H1 (cell line): ENCODE measurements around the gene SS18L1. TPM values are rescaled to one million over a fixed set of nuclear protein-coding genes. Genes with fewer than 3 reads are reported as not detected.
A peak's percentile ranks its signal among the peaks of the same experiment; 100 is the strongest.

ENCODE experiments used
- CTCF ChIA-PET: fragments of 300-600 bp; sonication (Branson Sonifier 250); formaldehyde crosslinking; loops from one replicate; lab custom pipeline; 2021; ENCODE audit not compliant: partially characterized antibody; lab: Charles Lee
- POLR2A ChIA-PET: fragments of 300-600 bp; sonication (Branson Sonifier 250); formaldehyde crosslinking; loops from one replicate; lab custom pipeline; 2021; ENCODE audit warnings: inconsistent platforms; ENCODE audit not compliant: partially characterized antibody; lab: Charles Lee
- DNase-seq, 2 experiments: peaks; one replicate each; pipeline versions ENCODE4 v3.0.0 to v3.0.0-alpha.2; 2010 to 2022; ENCODE audit warnings: low spot score in 2 of 2, low read depth in 1 of 2, mixed read lengths in 1 of 2
- FAIRE-seq: peaks from 2 replicates; lab custom pipeline; 2011; peaks lifted over from hg19 to GRCh38; lab: Jason Lieb, UNC
- H2AFZ ChIP-seq: 2 replicates; pipeline ENCODE4 v1.8.1; 2012; ENCODE audit warnings: low read length, inconsistent platforms
- H2AK5ac ChIP-seq: 2 replicates; pipeline ENCODE4 v1.6.1; 2013; ENCODE audit warnings: low read depth, low read length
- H2BK120ac ChIP-seq: replicated peaks from 2 replicates; pipeline ENCODE3; 2013; ENCODE audit warnings: low read depth, low read length, inconsistent platforms
- H2BK12ac ChIP-seq: 2 replicates; pipeline ENCODE4 v1.6.1; 2013; ENCODE audit warnings: low read depth, low read length
- H2BK15ac ChIP-seq: 2 replicates; pipeline ENCODE4 v1.6.1; 2013; ENCODE audit warnings: low read length
- H2BK20ac ChIP-seq: 2 replicates; pipeline ENCODE4 v1.6.1; 2013; ENCODE audit warnings: low read length
- H2BK5ac ChIP-seq: 2 replicates; pipeline ENCODE4 v1.6.1; 2013; ENCODE audit warnings: low read depth, low read length
- H3K14ac ChIP-seq: 2 replicates; pipeline ENCODE4 v1.6.1; 2013; ENCODE audit warnings: inconsistent platforms; ENCODE audit not compliant: insufficient read length
- H3K18ac ChIP-seq: 2 replicates; pipeline ENCODE4 v1.6.1; 2013; ENCODE audit warnings: low read length; ENCODE audit errors: extremely low read depth
- H3K23ac ChIP-seq: 2 replicates; pipeline ENCODE4 v1.6.1; 2013; ENCODE audit warnings: inconsistent platforms; ENCODE audit not compliant: insufficient read length
- H3K23me2 ChIP-seq: 2 replicates; pipeline ENCODE4 v1.6.1; 2013; ENCODE audit warnings: low read depth, low read length
- H3K27ac ChIP-seq: 2 replicates; pipeline ENCODE4 v1.6.1; 2011; ENCODE audit warnings: low read depth, low read length, inconsistent platforms
- H3K27me3 ChIP-seq, 4 experiments: replicated peaks in 1 of 4; 1 replicate in 1 of 4; 2 replicates in 3 of 4; pipeline versions ENCODE4 v1.6.1 to v1.8.1; 2011 to 2013; ENCODE audit warnings: low read length in 3 of 4, mild to moderate bottlenecking in 3 of 4, inconsistent platforms in 2 of 4, mixed read lengths in 2 of 4, moderate library complexity in 1 of 4; ENCODE audit not compliant: control insufficient read depth in 3 of 4, insufficient read depth in 3 of 4; ENCODE audit errors: extremely low read depth in 1 of 4
- H3K36me3 ChIP-seq, 4 experiments: 2 replicates each; pipeline versions ENCODE4 v1.6.1 to v1.8.1; 2011 to 2013; ENCODE audit warnings: mild to moderate bottlenecking in 4 of 4, low read length in 3 of 4, moderate library complexity in 2 of 4, control low read depth in 1 of 4, inconsistent platforms in 1 of 4; ENCODE audit not compliant: insufficient read depth in 4 of 4, control insufficient read depth in 2 of 4
- H3K4ac ChIP-seq: replicated peaks from 2 replicates; pipeline ENCODE3; 2013; ENCODE audit warnings: low read length, low read depth, mixed read lengths, inconsistent platforms; ENCODE audit not compliant: insufficient read length
- H3K4me1 ChIP-seq, 4 experiments: replicated peaks in 1 of 4; 1 replicate in 1 of 4; 2 replicates in 3 of 4; pipeline versions ENCODE4 v1.6.1 to v1.8.1; 2011 to 2013; ENCODE audit warnings: low read length in 3 of 4, inconsistent platforms in 2 of 4, mixed read lengths in 1 of 4; ENCODE audit not compliant: insufficient read depth in 4 of 4, control insufficient read depth in 3 of 4
- H3K4me2 ChIP-seq, 2 experiments: 2 replicates each; pipeline versions ENCODE4 v1.6.1 to v1.8.1; 2011 to 2013; ENCODE audit warnings: low read depth in 2 of 2, low read length in 2 of 2, control low read depth in 1 of 2, inconsistent platforms in 1 of 2, mild to moderate bottlenecking in 1 of 2; ENCODE audit not compliant: insufficient read depth in 1 of 2
- H3K4me3 ChIP-seq, 4 experiments: fragments of 200-600, 300-600 bp in 1 of 4; sonication (generic), shearing (Covaris generic), sonication (Bioruptor Twin) in 1 of 4; 2 replicates each; pipeline versions ENCODE4 v1.5.1 to v1.8.1; 2011 to 2016; ENCODE audit warnings: low read length in 4 of 4, low read depth in 3 of 4, control low read depth in 2 of 4, inconsistent platforms in 2 of 4, mild to moderate bottlenecking in 2 of 4, mixed read lengths in 1 of 4, moderate library complexity in 1 of 4; ENCODE audit not compliant: insufficient read depth in 2 of 4; ENCODE audit errors: extremely low read depth in 1 of 4
- H3K56ac ChIP-seq: replicated peaks from 2 replicates; pipeline ENCODE3; 2013; ENCODE audit warnings: low read depth, mild to moderate bottlenecking, mixed read lengths, low read length, inconsistent platforms; ENCODE audit not compliant: insufficient read length
- H3K79me1 ChIP-seq: 2 replicates; pipeline ENCODE4 v1.6.1; 2013; ENCODE audit warnings: low read depth, low read length, control low read depth
- H3K79me2 ChIP-seq, 2 experiments: 2 replicates each; pipeline versions ENCODE4 v1.6.1 to v1.8.1; 2012 to 2013; ENCODE audit warnings: low read length in 2 of 2, mild to moderate bottlenecking in 2 of 2, inconsistent platforms in 1 of 2; ENCODE audit not compliant: insufficient read depth in 2 of 2, control insufficient read depth in 1 of 2
- H3K9ac ChIP-seq, 4 experiments: replicated peaks in 1 of 4; 1 replicate in 1 of 4; 2 replicates in 3 of 4; pipeline versions ENCODE4 v1.6.1 to v1.8.1; 2011 to 2013; ENCODE audit warnings: low read depth in 3 of 4, low read length in 3 of 4, control low read depth in 2 of 4, mild to moderate bottlenecking in 2 of 4, moderate library complexity in 2 of 4, inconsistent platforms in 1 of 4; ENCODE audit errors: extremely low read depth in 1 of 4
- H3K9me3 ChIP-seq, 2 experiments: 2 replicates each; pipeline versions ENCODE4 v1.6.1 to v1.8.1; 2012 to 2013; ENCODE audit warnings: mild to moderate bottlenecking in 2 of 2, moderate library complexity in 2 of 2, control low read depth in 1 of 2, inconsistent platforms in 1 of 2, low read depth in 1 of 2, low read length in 1 of 2, mixed read lengths in 1 of 2; ENCODE audit not compliant: insufficient read depth in 2 of 2
- H4K20me1 ChIP-seq, 2 experiments: replicated peaks in 1 of 2; 2 replicates each; pipeline versions ENCODE3 to v1.8.1; 2011 to 2013; ENCODE audit warnings: inconsistent platforms in 2 of 2, low read length in 2 of 2, mild to moderate bottlenecking in 1 of 2; ENCODE audit not compliant: insufficient read depth in 2 of 2, control insufficient read depth in 1 of 2
- H4K5ac ChIP-seq: 2 replicates; pipeline ENCODE4 v1.6.1; 2013; ENCODE audit warnings: low read length, low read depth, mixed read lengths, inconsistent platforms; ENCODE audit not compliant: insufficient read length
- H4K8ac ChIP-seq: 2 replicates; pipeline ENCODE4 v1.8.0; 2013; ENCODE audit warnings: mild to moderate bottlenecking, moderate library complexity, low read length, inconsistent platforms; ENCODE audit not compliant: insufficient read depth; ENCODE audit errors: extremely low read depth
- H4K91ac ChIP-seq: replicated peaks from 2 replicates; pipeline ENCODE3; 2013; ENCODE audit warnings: low read length, mixed read lengths, inconsistent platforms; ENCODE audit not compliant: insufficient read length
- ASH2L ChIP-seq: fragments of 200-600, 300-600 bp; sonication (generic); IDR thresholded peaks from one replicate; pipeline ENCODE4 v1.7.1; 2017; ENCODE audit warnings: low read length
- CHD2 ChIP-seq: IDR thresholded peaks from 2 replicates; pipeline ENCODE4 v1.6.1; 2012; ENCODE audit warnings: low read length, improper control_type of control experiment
- CREB1 ChIP-seq: IDR thresholded peaks from 2 replicates; pipeline ENCODE4 v1.6.1; 2012; ENCODE audit warnings: inconsistent platforms
- JUN ChIP-seq: IDR thresholded peaks from 2 replicates; pipeline ENCODE4 v1.6.1; 2011; ENCODE audit warnings: low read depth, mild to moderate bottlenecking, improper control_type of control experiment, low read length
- KDM5A ChIP-seq: fragments of 200-600 bp; IDR thresholded peaks from 2 replicates; pipeline ENCODE4 v1.7.1; 2012; ENCODE audit warnings: mild to moderate bottlenecking, low read length, inconsistent platforms, mixed read lengths
- RBBP5 ChIP-seq: IDR thresholded peaks from 2 replicates; pipeline ENCODE4 v1.7.1; 2012; ENCODE audit warnings: low read depth, mild to moderate bottlenecking, inconsistent platforms, low read length, moderate library complexity, borderline replicate concordance
- RNF2 ChIP-seq: fragments of 200-900, 300-1000 bp; sonication (generic); IDR thresholded peaks from 2 replicates; pipeline ENCODE4 v1.7.1; 2016; ENCODE audit warnings: borderline replicate concordance, low read depth, mild to moderate bottlenecking, antibody characterized with exemption, low read length; ENCODE audit not compliant: poor library complexity, severe bottlenecking; ENCODE audit errors: missing control alignments
- SP4 ChIP-seq: IDR thresholded peaks from 2 replicates; pipeline ENCODE4 v1.6.1; 2012; ENCODE audit warnings: low read length, inconsistent platforms
- SRF ChIP-seq: IDR thresholded peaks from 2 replicates; pipeline ENCODE4 v1.6.1; 2011; ENCODE audit warnings: mild to moderate bottlenecking, low read depth, low read length, moderate library complexity
- SUZ12 ChIP-seq: fragments of 200-600 bp; sonication (generic); IDR thresholded peaks from 2 replicates; pipeline ENCODE4 v1.6.1; 2012; ENCODE audit warnings: mild to moderate bottlenecking, inconsistent platforms, low read length, moderate library complexity, mixed read lengths
- TAF1 ChIP-seq: IDR thresholded peaks from 2 replicates; pipeline ENCODE4 v1.6.1; 2011; ENCODE audit warnings: mild to moderate bottlenecking, low read depth, low read length
- WGBS, 2 experiments: shearing (Covaris generic) in 1 of 2; methylation state at CpG; one replicate each; pipeline versions ENCODE4 v1.1.6 to v1.1.7; 2013 to 2015; ENCODE audit warnings: low lambda C conversion rate in 2 of 2, mixed read lengths in 2 of 2, inconsistent platforms in 1 of 2, low coverage in 1 of 2, missing lambda C conversion rate in 1 of 2; ENCODE audit not compliant: insufficient replicate concordance in 2 of 2, insufficient coverage in 1 of 2, insufficient read length in 1 of 2; ENCODE audit errors: extremely low coverage in 1 of 2, missing lambda C conversion rate in 1 of 2; 5-methylcytosine and 5-hydroxymethylcytosine counted together
- polyA plus RNA-seq, 7 experiments: library from polyadenylated mRNA; depleted of rRNA in 3 of 7; stranded (reverse) in 5 of 7; unstranded in 2 of 7; fragments of >200 nt in 5 of 7; fragments of 200-250 nt in 2 of 7; gene quantifications; 1 replicate in 5 of 7; 2 replicates in 1 of 7; 4 replicates in 1 of 7; pipeline versions ENCODE4 v1.2.1 to v1.2.3, GENCODE V29; 2011 to 2013; ENCODE audit warnings: missing spikeins in 2 of 7, mixed read lengths in 2 of 7
- total RNA-seq: library from RNA; stranded (reverse); fragmentation: NEBNext Ultra II Directional; extraction: Animal tissue kit (Norgen Biotek cat#: 25700); gene quantifications from 2 replicates; pipeline ENCODE4 v1.2.1, GENCODE V29; 2021

The SS18L1 gene
- total and polyA plus RNA-seq, 2 of the 8 experiments (the other 6 are each of a cell fraction or from before 2014, with no cell fraction given): 28.4 to 29.7 TPM

- H2BK5ac ChIP-seq: no peak overlapping the region
- H3K4me3 ChIP-seq: no peak overlapping the region
- H2BK15ac ChIP-seq: peak overlapping the region; percentile 61; the same call in 1 of the 2 replicates
- 86% methylated on average over 24 of the region's 24 CpGs; no CpG with 5 or more reads in 1 of the 2 experiments for WGBS, 2 experiments
- CTCF ChIA-PET: interaction anchor here (1.1 to 1.8 kb wide), 4 partner anchors 10 to 72 kb away, joined by 3 read pairs; no protein-coding TSS in a partner anchor
- no peak overlapping the region for H3K23ac ChIP-seq
- no peaks in the 10 kb centered on the region for H3K36me3 ChIP-seq
- H4K5ac ChIP-seq: no peak overlapping the region
- H3K14ac ChIP-seq: no peak overlapping the region
- POLR2A ChIA-PET: interaction anchor here (2.0 to 2.3 kb wide), 3 partner anchors 10 to 85 kb away, joined by 6 to 9 read pairs (median 7); partner anchors contain the start of genes OSBPL2 and PSMA7
- H3K4me2 ChIP-seq: 0 out of 4 replicates have a peak overlapping the region, but pooled peaks of 1 of the 2 experiments have one; percentile 47
- peaks cover 0 to 7% (median 5%) of the 10 kb centered on the region in 4 experiments; a peak in 5 of 7 replicates for H3K4me1 ChIP-seq
- H3K56ac ChIP-seq: no peak overlapping the region
- H3K9me3 ChIP-seq: peaks cover 0 to 3% of the 10 kb centered on the region in 2 experiments; a peak in 1 of 4 replicates
- DNase-seq: no peak
- no peak overlapping the region for H2BK120ac ChIP-seq
- no peak overlapping the region for H2BK20ac ChIP-seq
- no peak overlapping the region for H2AK5ac ChIP-seq
- H3K27me3 ChIP-seq: peaks cover 0 to 24% (median 7%) of the 10 kb centered on the region in 4 experiments; a peak in 4 of 7 replicates
- H2AFZ ChIP-seq: no peak overlapping the region
- no peak overlapping the region for H3K27ac ChIP-seq
- H3K9ac ChIP-seq: 0 out of 7 replicates have a peak overlapping the region, but pooled peaks of 1 of the 4 experiments have one; percentile 9
- no peaks in the 10 kb centered on the region for H3K79me2 ChIP-seq
- no peak overlapping the region for H3K18ac ChIP-seq
- 0 out of 2 replicates have a peak, but pooled peaks cover 2% of the 10 kb centered on the region for H3K79me1 ChIP-seq
- no peak for FAIRE-seq
- peaks cover 18% of the 10 kb centered on the region for H3K23me2 ChIP-seq
- H4K8ac ChIP-seq: peak overlapping the region; percentile 3; the same call in 1 of the 2 replicates
- H3K4ac ChIP-seq: no peak overlapping the region
- peaks cover 0 to 15% of the 10 kb centered on the region in 2 experiments for H4K20me1 ChIP-seq
- H4K91ac ChIP-seq: peak overlapping the region; percentile 73
- 0 out of 2 replicates have a peak overlapping the region, but pooled peaks have one; percentile 17 for H2BK12ac ChIP-seq
- no peak for TF ChIP-seq SP4
- no peak for TF ChIP-seq KDM5A
- TF ChIP-seq CREB1: no peak
- TF ChIP-seq SUZ12: no peak
- TF ChIP-seq JUN: no peak
- no peak for TF ChIP-seq RNF2
- no peak for TF ChIP-seq TAF1
- TF ChIP-seq RBBP5: no peak
- no peak for TF ChIP-seq CHD2
- no peak for TF ChIP-seq ASH2L
- no peak for TF ChIP-seq SRF
Measured at GRCh38 chr20:62226707-62227590, 83.4 kb downstream of the SS18L1 start.
